DOHH2 (cell line): ENCODE results near the gene ALAS1.

ENCODE experiments used
- H3F3A ChIP-seq: fragments of 200-600 bp; sonication (generic), shearing (Covaris generic); 2 replicates; pipeline ENCODE4 v1.6.0; 2016; ENCODE audit warnings: antibody characterized with exemption, mild to moderate bottlenecking; ENCODE audit not compliant: control insufficient read depth, insufficient read depth
- H3K27ac ChIP-seq: fragments of 200-600 bp; sonication (generic); 2 replicates; pipeline ENCODE4 v1.5.1; 2014; ENCODE audit warnings: low read depth, mild to moderate bottlenecking, low read length, moderate library complexity
- H3K27me3 ChIP-seq: fragments of 200-600 bp; sonication (generic); 2 replicates; pipeline ENCODE4 v1.6.1; 2014; ENCODE audit warnings: mild to moderate bottlenecking, low read length, mixed read lengths; ENCODE audit not compliant: control insufficient read depth
- H3K36me3 ChIP-seq: fragments of 200-600 bp; sonication (generic); 2 replicates; pipeline ENCODE4 v1.6.1; 2014; ENCODE audit warnings: mild to moderate bottlenecking, low read length, moderate library complexity, mixed read lengths; ENCODE audit not compliant: control insufficient read depth
- H3K4me1 ChIP-seq: fragments of 200-600 bp; sonication (generic); 2 replicates; pipeline ENCODE4 v1.6.1; 2014; ENCODE audit warnings: mild to moderate bottlenecking, low read length, mixed read lengths; ENCODE audit not compliant: control insufficient read depth
- H3K4me2 ChIP-seq: fragments of 200-600 bp; sonication (generic); 2 replicates; pipeline ENCODE4 v1.6.0; 2014; ENCODE audit warnings: mild to moderate bottlenecking, low read length, moderate library complexity
- H3K4me3 ChIP-seq: fragments of 200-600 bp; sonication (generic); 2 replicates; pipeline ENCODE4 v1.5.1; 2014; ENCODE audit warnings: mild to moderate bottlenecking, low read length, mixed read lengths
- H3K79me2 ChIP-seq: fragments of 200-600 bp; sonication (generic); 2 replicates; pipeline ENCODE4 v1.6.1; 2014; ENCODE audit warnings: mild to moderate bottlenecking, low read length, mixed read lengths; ENCODE audit not compliant: control insufficient read depth
- H3K9me2 ChIP-seq: fragments of 200-600 bp; sonication (generic); replicated peaks from 2 replicates; pipeline ENCODE4 v1.6.1; 2014; ENCODE audit warnings: mild to moderate bottlenecking, low read length, mixed read lengths; ENCODE audit not compliant: control insufficient read depth
- H3K9me3 ChIP-seq: fragments of 200-600 bp; sonication (generic); 2 replicates; pipeline ENCODE4 v1.6.1; 2014; ENCODE audit warnings: antibody characterized with exemption, low read length, mixed read lengths; ENCODE audit not compliant: control insufficient read depth, insufficient read depth
- H4K20me1 ChIP-seq: fragments of 200-600 bp; sonication (generic); 2 replicates; pipeline ENCODE4 v1.6.0; 2014; ENCODE audit warnings: low read depth, mild to moderate bottlenecking, antibody characterized with exemption, low read length, moderate library complexity; ENCODE audit not compliant: control insufficient read depth, insufficient read depth
- CTCF ChIP-seq: fragments of 200-600 bp; sonication (generic); IDR thresholded peaks from one replicate; pipeline ENCODE4 v1.5.1; 2014; ENCODE audit warnings: antibody characterized with exemption, mild to moderate bottlenecking, low read depth, low read length; ENCODE audit not compliant: poor library complexity, severe bottlenecking
- EZH2phosphoT487 ChIP-seq: fragments of 200-600 bp; sonication (generic); IDR thresholded peaks from 2 replicates; pipeline ENCODE4 v1.6.1; 2017; ENCODE audit warnings: borderline replicate concordance, mild to moderate bottlenecking, antibody characterized with exemption, low read length, moderate library complexity, mixed read lengths

The ALAS1 gene

GRCh38 chr3:52184690-52185089, 13.3 kb upstream of the ALAS1 start:
- H3K4me1 ChIP-seq: peaks cover 3% of the 10 kb centered on the region; the same call in 1 of the 2 replicates
- H3K4me2 ChIP-seq: no peak overlapping the region
- no peak for TF ChIP-seq EZH2phosphoT487
- TF ChIP-seq CTCF: no peak
- H3K4me3 ChIP-seq: no peak overlapping the region
- H3K27me3 ChIP-seq: no peaks in the 10 kb centered on the region
- no peaks in the 10 kb centered on the region for H3K9me3 ChIP-seq
- no peak overlapping the region for H3K27ac ChIP-seq
- no peaks in the 10 kb centered on the region for H3F3A ChIP-seq
- H4K20me1 ChIP-seq: no peaks in the 10 kb centered on the region
- H3K9me2 ChIP-seq: no peaks in the 10 kb centered on the region
- H3K79me2 ChIP-seq: no peaks in the 10 kb centered on the region
- no peaks in the 10 kb centered on the region for H3K36me3 ChIP-seq

- no peak for TF ChIP-seq CTCF
- no peak for TF ChIP-seq EZH2phosphoT487
- Histone ChIP-seq H3K27me3 (no peaks in the 10 kb centered on the region), H3K9me2 (no peaks in the 10 kb centered on the region), H3K9me3 (no peaks in the 10 kb centered on the region), H3K4me3 (no peak overlapping the region), H3K27ac (no peak overlapping the region), H4K20me1 (no peaks in the 10 kb centered on the region), H3K4me2 (no peak overlapping the region), H3F3A (no peaks in the 10 kb centered on the region), H3K79me2 (no peaks in the 10 kb centered on the region), H3K36me3 (no peaks in the 10 kb centered on the region), H3K4me1 (peaks cover 3% of the 10 kb centered on the region; the same call in 1 of the 2 replicates)
These were observed 12.6 kb upstream of the ALAS1 start for GRCh38 chr3:52185311-52185710.

GRCh38 chr3:52185837-52186236, 12.1 kb upstream of the ALAS1 start:
- Histone ChIP-seq H3K79me2 (no peaks in the 10 kb centered on the region), H4K20me1 (no peaks in the 10 kb centered on the region), H3K36me3 (no peaks in the 10 kb centered on the region), H3K4me3 (no peak overlapping the region), H3K4me1 (no peaks in the 10 kb centered on the region), H3K27ac (no peak overlapping the region), H3K9me3 (no peaks in the 10 kb centered on the region), H3K27me3 (no peaks in the 10 kb centered on the region), H3F3A (no peaks in the 10 kb centered on the region), H3K4me2 (no peak overlapping the region), H3K9me2 (no peaks in the 10 kb centered on the region)
- TF ChIP-seq CTCF: no peak
- no peak for TF ChIP-seq EZH2phosphoT487

GRCh38 chr3:52186729-52187128, 11.2 kb upstream of the ALAS1 start:
- H3K9me2 ChIP-seq: no peaks in the 10 kb centered on the region
- no peaks in the 10 kb centered on the region for H4K20me1 ChIP-seq
- no peak overlapping the region for H3K27ac ChIP-seq
- no peaks in the 10 kb centered on the region for H3F3A ChIP-seq
- no peaks in the 10 kb centered on the region for H3K9me3 ChIP-seq
- H3K4me3 ChIP-seq: no peak overlapping the region
- H3K4me2 ChIP-seq: no peak overlapping the region
- no peaks in the 10 kb centered on the region for H3K4me1 ChIP-seq
- no peaks in the 10 kb centered on the region for H3K36me3 ChIP-seq
- H3K27me3 ChIP-seq: no peaks in the 10 kb centered on the region
- no peaks in the 10 kb centered on the region for H3K79me2 ChIP-seq
- no peak for TF ChIP-seq EZH2phosphoT487
- TF ChIP-seq CTCF: no peak
